Stomach (tissue), 9 donors: Measurements from ENCODE around the gene ERC1. TPM values are rescaled to one million over a fixed set of nuclear protein-coding genes. Genes with fewer than 3 reads are reported as not detected.

Experiments
- DNase-seq, 2 donors: peaks; one replicate each; pipeline versions ENCODE4 v3.0.0 to v3.0.0-alpha.2; 2013 to 2019
- H3K27ac ChIP-seq, 5 donors: fragments of 200-600 bp in 4 of 5; sonication (generic) in 4 of 5; one replicate each; pipeline ENCODE4 v1.5.1; 2013 to 2019; ENCODE audit warnings: mild to moderate bottlenecking in 1 of 5, moderate library complexity in 1 of 5
- H3K27me3 ChIP-seq, 3 donors: fragments of 200-600 bp; sonication (generic); one replicate each; pipeline ENCODE4 v1.5.1; 2017 to 2019; ENCODE audit warnings: mixed run types in 1 of 3
- H3K36me3 ChIP-seq, 4 donors: fragments of 200-600 bp; sonication (generic); 1 replicate in 3 of 4; 2 replicates in 1 of 4; pipeline ENCODE4 v1.5.1; 2016 to 2019
- H3K4me1 ChIP-seq, 4 donors: fragments of 200-600 bp; sonication (generic); one replicate each; pipeline ENCODE4 v1.5.1; 2016 to 2019
- H3K4me3 ChIP-seq, 4 donors: fragments of 200-600 bp; sonication (generic) in 3 of 4; one replicate each; pipeline ENCODE4 v1.5.1; 2016 to 2019; ENCODE audit warnings: mild to moderate bottlenecking in 1 of 4
- H3K9me3 ChIP-seq, 4 donors: fragments of 200-600 bp; sonication (generic); one replicate each; pipeline ENCODE4 v1.5.1; 2016 to 2019
- CTCF ChIP-seq, 7 experiments: fragments of 450-650 bp in 4 of 7; fragments of 200-600 bp in 3 of 7; sonication (generic) in 3 of 7; IDR thresholded peaks; one replicate each; pipeline ENCODE4 v1.5.1; 2016 to 2019; ENCODE audit warnings: antibody characterized with exemption in 7 of 7, control low read depth in 2 of 7, mild to moderate bottlenecking in 1 of 7
- EP300 ChIP-seq: sonication (generic); formaldehyde crosslinking; IDR thresholded peaks from one replicate; pipeline ENCODE4 v1.6.1; 2017; ENCODE audit warnings: antibody characterized with exemption
- POLR2A ChIP-seq, 4 donors: fragments of 450-650 bp; IDR thresholded peaks; one replicate each; pipeline ENCODE4 v1.6.1; 2016; ENCODE audit warnings: antibody characterized with exemption in 4 of 4, control low read depth in 2 of 4, mild to moderate bottlenecking in 1 of 4, moderate library complexity in 1 of 4
- POLR2AphosphoS5 ChIP-seq, 3 donors: sonication (generic); formaldehyde crosslinking; IDR thresholded peaks; one replicate each; pipeline ENCODE4 v1.6.1; 2016; ENCODE audit warnings: antibody characterized with exemption in 3 of 3
- WGBS, 5 donors: extraction: QIAGEN DNeasy Blood & Tissue Kit in 3 of 5; methylation state at CpG; one replicate each; pipeline versions ENCODE4 v1.1.5 to v1.1.7; 2013 to 2018; 5-methylcytosine and 5-hydroxymethylcytosine counted together
- intact Hi-C: fragments of 100-400 bp; cut with DNase I; formaldehyde crosslinking; loops from one replicate; pipeline ENCODE4 v1.15.1; 2023; ENCODE audit warnings: low total_unique reads
- polyA plus RNA-seq, 3 donors: library from polyadenylated mRNA; stranded (reverse); fragments of 200-250 nt; gene quantifications; one replicate each; pipeline ENCODE4 v1.2.3, GENCODE V29; 2013
- total RNA-seq, 5 donors: library from RNA; depleted of rRNA; stranded (reverse); fragments of >200 nt; gene quantifications; one replicate each; pipeline versions ENCODE4 v1.1.0 to v1.2.3, GENCODE V29; 2014 to 2016
- donor health status: healthy with polysubstance abuse.
- donor health status: Bipolar disorder and iron deficiency.
- donor health status: healthy.

ERC1 gene
- total and polyA plus RNA-seq, 8 donors = 3.8 to 69.4 (median 51.6) TPM

DNA sequence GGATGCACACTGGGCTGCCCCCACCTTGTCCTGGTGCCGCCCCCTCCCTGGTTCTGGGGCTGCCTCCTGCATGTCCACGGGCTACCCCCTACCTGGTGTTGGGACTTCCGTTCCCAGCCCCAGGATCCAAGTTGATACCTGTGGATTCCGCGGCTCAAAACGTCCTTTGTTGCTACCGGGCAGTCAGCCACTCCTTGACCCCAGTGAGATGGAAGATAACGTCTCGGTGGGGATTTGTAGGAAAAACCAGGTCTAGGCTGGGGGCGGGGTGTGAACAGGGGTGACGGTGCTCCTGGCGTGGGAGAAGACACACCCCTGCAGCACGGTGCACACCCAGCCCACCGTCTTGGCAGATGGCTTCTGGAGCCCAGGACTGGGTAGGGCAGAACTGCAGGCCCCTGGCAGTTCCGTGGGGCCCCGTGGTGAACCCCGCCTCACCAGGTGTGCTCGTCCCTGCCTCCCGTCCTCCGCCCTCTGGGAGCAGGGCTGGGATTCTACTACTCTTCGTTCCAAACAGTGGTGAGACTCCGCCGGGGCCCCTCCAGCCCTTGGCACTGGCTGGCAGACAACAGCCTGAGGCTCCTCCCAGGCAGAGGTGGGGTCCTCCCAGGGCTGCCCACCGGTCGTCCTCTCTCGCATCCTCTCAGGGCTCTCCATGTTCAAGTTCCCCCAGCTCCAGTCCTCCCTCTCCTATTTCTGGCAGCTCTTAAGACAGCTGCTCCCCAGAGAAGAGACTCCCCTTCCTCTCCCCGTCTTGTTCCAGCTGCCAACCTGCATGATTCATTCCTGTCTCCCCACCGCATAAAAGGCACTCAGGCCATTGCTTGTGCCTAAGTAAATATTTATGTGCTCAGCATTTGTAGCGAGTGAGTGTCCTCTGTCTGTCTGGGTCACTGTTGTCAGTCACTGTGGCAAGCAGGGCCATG is 527.8 kb downstream of the ERC1 start:
- no peak for TF ChIP-seq POLR2A (IDR thresholded peaks at IDR 0.05)
- no peak for TF ChIP-seq EP300
- TF ChIP-seq CTCF (IDR thresholded peaks at IDR 0.05) = no peak
- no peak for TF ChIP-seq POLR2AphosphoS5 (IDR thresholded peaks at IDR 0.05)
- no peak overlapping the region for H3K27ac ChIP-seq
- WGBS, 5 donors = 22 to 32% (median 25%) methylated on average over 25 to 29 of the region's 29 CpGs

DNA sequence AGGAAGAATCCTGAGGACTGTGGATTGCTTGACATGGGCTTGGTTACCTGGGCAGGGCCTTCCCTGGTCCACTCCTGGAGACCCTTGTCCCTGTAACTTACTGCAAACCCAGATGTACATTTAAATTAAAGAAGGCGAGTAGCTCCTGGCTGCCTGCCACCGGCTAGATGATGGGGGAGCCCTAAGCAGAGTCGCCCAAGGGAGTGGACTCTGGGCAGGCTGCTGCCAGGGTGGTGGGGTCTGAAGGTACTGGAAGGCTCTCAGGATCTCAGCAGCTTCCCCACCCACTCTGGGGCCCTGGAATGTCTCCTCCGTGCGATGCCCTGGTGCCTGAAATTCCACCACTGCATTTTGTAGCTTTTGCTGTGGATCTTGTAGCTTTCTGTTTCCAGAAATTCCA is 528.6 kb downstream of the ERC1 start:
- 33 to 49% (median 44%) methylated on average over 4 to 5 of the region's 5 CpGs for WGBS, 5 donors
- no peak overlapping the region for H3K4me3 ChIP-seq
- intact Hi-C loops = no loop called here
- TF ChIP-seq EP300 (no peak), CTCF (IDR thresholded peaks at IDR 0.05) (no peak), POLR2A (IDR thresholded peaks at IDR 0.05) (no peak), POLR2AphosphoS5 (IDR thresholded peaks at IDR 0.05) (no peak)
- no peaks in the 10 kb centered on the region for H3K36me3 ChIP-seq
- DNase-seq = no peak
- peaks cover 0 to 43% (median 5%) of the 10 kb centered on the region in 3 donors for H3K27me3 ChIP-seq
- H3K9me3 ChIP-seq = no peaks in the 10 kb centered on the region
- H3K4me1 ChIP-seq = peaks cover 5 to 15% (median 13%) of the 10 kb centered on the region in 4 donors
- no peak overlapping the region for H3K27ac ChIP-seq

More for the DNA sequence above, 527.8 kb downstream of the ERC1 start:
- Histone ChIP-seq H3K9me3 (no peaks in the 10 kb centered on the region), H3K36me3 (no peaks in the 10 kb centered on the region), H3K4me3 (peak overlapping the region in 1 of 4 donors; percentile 24), H3K4me1 (peaks cover 5 to 15% (median 13%) of the 10 kb centered on the region in 4 donors), H3K27me3 (peaks cover 0 to 37% (median 5%) of the 10 kb centered on the region in 3 donors)
- intact Hi-C loops = no loop called here
- DNase-seq = peak in 1 of 2 donors; percentile 42

DNA sequence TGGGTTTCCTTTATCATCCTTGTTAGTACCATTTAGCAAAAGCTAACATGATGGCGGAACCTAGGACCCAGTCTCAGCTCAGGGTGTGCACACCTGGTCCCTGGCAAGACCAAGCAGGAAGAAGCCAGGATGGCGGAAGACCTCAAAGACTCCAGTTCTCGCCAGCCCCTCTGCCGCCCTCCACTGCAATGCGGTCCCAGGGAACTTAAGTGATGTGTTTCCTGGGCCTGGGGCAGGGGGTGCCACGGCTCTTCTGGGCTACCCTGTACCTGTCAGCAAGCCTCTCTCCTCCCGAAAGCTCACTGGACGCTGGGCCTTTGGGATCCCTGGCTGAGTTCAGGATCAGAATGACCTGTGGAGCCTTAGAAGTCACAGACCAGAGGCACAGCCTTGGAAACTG is 532.0 kb downstream of the ERC1 start:
- H3K27ac ChIP-seq = no peak overlapping the region
- H3K4me1 ChIP-seq = peaks cover 5 to 15% (median 13%) of the 10 kb centered on the region in 4 donors
- DNase-seq = no peak
- intact Hi-C loops = no loop called here
- 88 to 92% (median 90%) methylated on average over 6 to 8 of the region's 8 CpGs for WGBS, 5 donors
- no peaks in the 10 kb centered on the region for H3K36me3 ChIP-seq
- H3K27me3 ChIP-seq = peaks cover 0 to 59% (median 5%) of the 10 kb centered on the region in 3 donors
- no peak overlapping the region for H3K4me3 ChIP-seq
- TF ChIP-seq POLR2A (IDR thresholded peaks at IDR 0.05) (no peak), POLR2AphosphoS5 (IDR thresholded peaks at IDR 0.05) (no peak), CTCF (IDR thresholded peaks at IDR 0.05) (no peak), EP300 (no peak)
- H3K9me3 ChIP-seq = no peaks in the 10 kb centered on the region

DNA sequence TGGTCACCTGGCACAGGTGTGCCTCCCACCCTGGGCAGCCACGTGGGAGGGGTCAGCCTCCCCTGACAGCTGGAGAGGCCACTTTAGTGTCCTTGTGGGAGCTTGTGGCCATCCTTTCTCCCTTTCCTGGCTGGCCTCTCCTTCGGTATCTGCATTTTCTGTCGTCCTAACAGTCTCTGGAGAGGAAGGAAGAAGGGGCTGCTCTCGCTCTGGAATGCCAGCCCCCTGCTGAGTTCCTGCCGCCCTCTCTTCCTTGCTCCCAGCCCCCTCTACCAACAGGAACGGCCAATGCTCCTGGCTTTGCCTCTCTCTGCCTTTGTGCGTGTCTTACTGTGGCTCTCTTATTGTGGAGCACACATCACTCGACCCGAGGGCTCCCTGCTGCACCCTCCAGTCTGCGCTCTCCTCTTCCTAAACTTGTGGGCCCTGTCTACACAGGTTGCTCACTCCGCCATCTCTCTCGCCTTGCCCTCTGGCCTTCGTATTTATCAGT is 532.6 kb downstream of the ERC1 start:
- no peak overlapping the region for H3K27ac ChIP-seq
- 54 to 74% (median 66%) methylated on average over 13 of the region's 13 CpGs for WGBS, 5 donors
- peaks cover 0 to 59% (median 4%) of the 10 kb centered on the region in 3 donors for H3K27me3 ChIP-seq
- H3K4me1 ChIP-seq = peaks cover 5 to 13% (median 12%) of the 10 kb centered on the region in 4 donors
- H3K4me3 ChIP-seq = no peak overlapping the region
- DNase-seq = no peak
- no peaks in the 10 kb centered on the region for H3K9me3 ChIP-seq
- TF ChIP-seq CTCF (IDR thresholded peaks at IDR 0.05) (no peak), POLR2A (IDR thresholded peaks at IDR 0.05) (no peak), EP300 (no peak), POLR2AphosphoS5 (IDR thresholded peaks at IDR 0.05) (no peak)
- intact Hi-C loops = no loop called here
- H3K36me3 ChIP-seq = no peaks in the 10 kb centered on the region
